ENCODE measurements around the gene GPI.
"Not testable (repeated sequence)": the region's sequence is repeated elsewhere in the genome, so short reads cannot be mapped to it uniquely, and the experiment has no call there.

- TF ChIP-seq EZH2 (conservative IDR thresholded peaks at IDR 0.05; ENCODE audit: low read depth, low read length); ZNF274 (CRISPR knock-in tag; IDR thresholded peaks at IDR 0.05); POLR2AphosphoS5 (IDR thresholded peaks at IDR 0.05; ENCODE audit: low read depth, low read length); CHD4 (IDR thresholded peaks at IDR 0.05; ENCODE audit: borderline replicate concordance, low read length); SMC3 (IDR thresholded peaks at IDR 0.05; ENCODE audit: low read length): not testable (repeated sequence)
These were observed 34.4 kb upstream of the GPI start for GRCh38 chr19:34330596-34330995.
